AG08395 (cell line): Measurements from ENCODE around the gene DLG5.

Experiments used
- DNase-seq: peaks from one replicate; pipeline ENCODE4 v3.0.0; 2012; ENCODE audit warnings: mixed read lengths, low spot score

DLG5 gene

GRCh38 chr10:77889277-77889903, 37.2 kb downstream of the DLG5 start:
- no peak for DNase-seq

GRCh38 chr10:77888356-77888703, 38.2 kb downstream of the DLG5 start:
- no peak for DNase-seq

GRCh38 chr10:77887631-77888355, 38.8 kb downstream of the DLG5 start:
- DNase-seq: no peak

- no peak for DNase-seq
These were observed 39.7 kb downstream of the DLG5 start for GRCh38 chr10:77886795-77887355.

GRCh38 chr10:77884181-77884580, 42.4 kb downstream of the DLG5 start:
- no peak for DNase-seq

- DNase-seq: no peak
These were observed 44.9 kb downstream of the DLG5 start for GRCh38 chr10:77881636-77882035.

GRCh38 chr10:77881222-77881621, 45.3 kb downstream of the DLG5 start:
- DNase-seq: no peak

- DNase-seq: no peak
These were observed 46.8 kb downstream of the DLG5 start for GRCh38 chr10:77879710-77880109.

- no peak for DNase-seq
These were observed 47.5 kb downstream of the DLG5 start for GRCh38 chr10:77879065-77879464.

- no peak for DNase-seq
These were observed 48.9 kb downstream of the DLG5 start for GRCh38 chr10:77877441-77878344.

GRCh38 chr10:77875730-77876129, 50.8 kb downstream of the DLG5 start:
- no peak for DNase-seq

GRCh38 chr10:77874872-77875271, 51.7 kb downstream of the DLG5 start:
- no peak for DNase-seq

GRCh38 chr10:77873536-77874380, 52.8 kb downstream of the DLG5 start:
- DNase-seq: peak; percentile 58

GRCh38 chr10:77872947-77873535, 53.5 kb downstream of the DLG5 start:
- no peak for DNase-seq

- peak; percentile 33 for DNase-seq
These were observed 54.2 kb downstream of the DLG5 start for GRCh38 chr10:77872151-77872946.

- peak; percentile 51 for DNase-seq
These were observed 56.7 kb downstream of the DLG5 start for GRCh38 chr10:77869626-77870420.

GRCh38 chr10:77868523-77868922, 58.0 kb downstream of the DLG5 start:
- DNase-seq: no peak

- DNase-seq: no peak
These were observed 59.3 kb downstream of the DLG5 start for GRCh38 chr10:77867124-77867719.

- no peak for DNase-seq
These were observed 60.0 kb downstream of the DLG5 start for GRCh38 chr10:77866598-77866997.
